Germinal center (tissue), 1 donor: Measurements from ENCODE around the gene RPS27L.

Source experiments
- DNase-seq: peaks from one replicate; pipeline ENCODE4 v3.0.0; 2012; ENCODE audit warnings: mixed read lengths, low spot score

Gene RPS27L

DNA sequence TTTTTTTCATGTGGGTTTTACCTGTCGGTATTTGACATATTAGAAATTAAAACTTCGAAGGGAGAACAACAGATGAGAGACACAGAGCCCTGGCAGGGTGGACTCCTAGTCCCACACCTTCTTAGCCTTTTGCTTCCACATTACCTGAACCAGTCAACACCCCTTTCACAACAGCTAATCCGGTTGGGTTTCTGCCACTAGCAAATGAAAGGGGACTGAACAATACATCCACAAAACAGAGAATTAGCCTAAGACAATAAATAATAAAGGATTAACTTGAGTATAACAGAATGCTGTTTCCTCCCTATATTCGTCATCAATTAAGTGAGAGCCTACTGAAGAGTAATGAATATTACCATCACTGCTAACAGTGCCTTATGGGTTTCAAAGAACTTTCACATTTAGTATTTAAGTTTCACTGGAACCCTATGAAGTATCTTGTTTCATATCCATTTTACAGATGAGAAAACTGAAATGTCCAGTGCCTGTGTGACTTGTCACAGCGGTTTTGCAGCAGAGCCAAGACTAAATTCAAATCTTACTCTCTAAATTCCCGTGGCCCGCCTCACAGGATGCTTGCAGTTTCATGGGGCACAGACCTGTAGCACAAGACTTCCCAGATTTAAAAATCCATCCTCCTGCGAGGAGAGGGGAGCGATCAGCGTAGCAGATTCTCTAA is 31.1 kb upstream of the RPS27L start:
- DNase-seq, result no peak

DNA sequence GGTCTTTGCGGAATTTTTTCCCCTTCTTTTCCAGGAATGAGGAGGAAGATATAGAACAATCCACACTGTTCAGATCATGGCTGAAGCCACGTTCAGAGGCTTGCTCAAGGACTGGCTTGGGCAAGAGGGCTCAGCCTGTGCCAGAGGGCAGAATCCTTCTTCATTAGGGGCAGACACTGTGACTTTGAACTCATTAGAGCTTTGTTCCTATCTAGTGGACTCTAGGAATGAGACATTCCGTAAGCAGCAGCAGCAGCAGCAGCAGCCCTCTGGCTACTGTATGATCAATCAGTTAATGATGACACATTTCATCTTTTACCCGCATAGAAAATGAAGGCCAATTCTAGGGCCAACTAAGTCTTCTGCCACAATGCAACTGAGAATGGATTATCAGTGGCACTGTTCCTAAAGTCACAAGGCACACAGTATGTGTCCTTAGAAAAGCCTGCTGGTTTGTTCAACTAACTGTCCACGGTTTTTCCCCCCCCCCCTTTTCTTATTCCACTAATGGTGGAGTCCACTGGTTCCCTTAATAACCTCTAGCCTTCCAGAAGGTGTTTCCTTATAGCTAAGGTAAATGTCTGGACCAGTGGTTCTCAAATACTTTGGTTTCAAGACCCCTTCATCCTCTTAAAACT is 30.4 kb upstream of the RPS27L start:
- no peak for DNase-seq

DNA sequence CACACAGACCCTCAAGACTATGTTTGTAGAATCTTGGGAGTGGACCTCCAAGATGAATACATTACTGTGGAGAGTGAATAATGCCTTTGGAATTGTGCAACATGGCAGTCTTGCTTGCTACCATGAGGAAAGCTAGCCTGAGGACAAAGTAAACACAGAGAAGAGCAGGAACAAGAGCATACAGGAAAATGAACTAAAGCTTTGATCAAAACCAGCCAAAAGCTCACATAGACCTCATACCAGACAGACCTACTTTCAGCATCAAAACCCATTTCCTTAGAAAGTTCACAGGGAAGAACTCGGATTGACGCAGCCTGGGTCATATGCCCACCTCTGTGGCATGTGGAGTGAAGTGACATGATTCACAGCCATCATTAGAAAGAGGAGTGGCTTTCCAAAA is 28.8 kb upstream of the RPS27L start:
- DNase-seq, result no peak

DNA sequence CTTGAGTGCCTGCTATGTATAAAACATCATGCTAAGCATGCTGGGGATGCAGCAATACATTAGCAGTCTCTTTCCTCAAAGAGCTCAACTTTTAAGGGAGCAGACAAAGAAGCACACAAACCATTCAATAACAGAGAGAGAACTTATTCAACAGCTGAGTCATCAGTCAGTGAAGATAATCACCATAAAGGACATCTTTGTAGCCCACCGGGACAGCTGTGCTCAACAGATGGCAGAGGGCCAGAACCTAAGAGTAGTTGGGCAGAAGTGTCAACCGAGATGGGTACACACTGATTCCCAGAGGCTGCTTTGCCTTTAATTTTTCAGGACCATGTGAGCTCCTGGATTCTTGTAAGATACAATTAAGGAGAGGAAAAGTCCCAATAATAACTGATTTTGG is 27.9 kb upstream of the RPS27L start:
- DNase-seq, result no peak

DNA sequence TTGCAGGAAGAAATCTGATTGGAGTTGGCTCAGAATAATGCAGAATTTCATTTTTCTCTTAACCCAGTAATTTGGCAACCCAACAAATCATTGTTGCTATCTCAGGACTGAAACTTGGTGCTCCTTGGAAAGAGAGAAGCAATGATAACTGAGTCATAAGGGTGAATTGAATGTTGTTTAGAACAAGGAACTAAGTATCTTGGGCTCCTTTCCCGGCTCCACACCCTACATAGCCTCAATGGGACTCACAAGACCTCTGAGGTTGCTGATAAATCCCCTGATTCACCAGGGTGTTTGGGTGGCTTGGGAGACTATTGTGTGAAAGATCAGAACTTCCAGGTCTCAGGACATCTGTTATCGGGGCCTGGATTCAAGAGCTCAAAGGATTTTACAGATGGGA is 24.4 kb upstream of the RPS27L start:
- no peak for DNase-seq

DNA sequence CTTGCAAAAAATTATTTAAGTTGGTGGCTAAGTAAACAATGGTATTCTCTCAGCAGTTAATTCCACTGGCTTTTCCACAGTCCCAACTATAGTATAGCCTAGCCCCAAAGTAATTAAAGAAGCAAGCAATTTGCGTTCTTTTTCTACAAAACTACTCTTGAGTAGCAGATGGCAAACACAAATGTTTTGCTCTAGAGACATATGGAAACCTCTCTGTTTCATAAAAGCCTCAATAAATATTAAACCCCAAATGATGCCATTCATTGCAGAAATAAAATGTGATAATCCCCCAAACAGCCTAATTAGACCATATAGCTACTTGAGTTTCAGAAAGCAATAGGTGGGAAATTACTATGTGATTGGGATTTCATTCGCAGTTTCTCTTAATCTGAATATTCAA is 23.5 kb upstream of the RPS27L start:
- no peak for DNase-seq

DNA sequence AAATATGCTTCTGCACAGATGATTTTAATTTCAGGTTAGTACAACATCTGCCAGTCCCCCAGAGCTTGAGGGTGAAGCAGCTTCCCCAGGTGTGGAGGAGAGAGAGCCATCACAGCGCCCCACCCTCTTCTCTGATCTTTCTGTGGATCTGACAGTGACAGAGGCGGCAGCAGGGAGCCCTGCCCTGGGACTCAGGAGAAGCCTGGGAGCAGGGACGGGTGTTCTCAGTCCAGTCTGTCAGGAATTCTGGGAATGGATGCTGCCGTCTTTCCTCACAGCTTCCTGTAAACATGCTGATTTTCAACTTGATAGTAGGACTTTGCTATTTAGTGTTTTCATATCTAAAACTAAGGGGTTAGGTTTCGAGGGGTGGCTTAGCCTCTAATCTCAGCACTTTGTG is 20.8 kb upstream of the RPS27L start:
- DNase-seq, result no peak

DNA sequence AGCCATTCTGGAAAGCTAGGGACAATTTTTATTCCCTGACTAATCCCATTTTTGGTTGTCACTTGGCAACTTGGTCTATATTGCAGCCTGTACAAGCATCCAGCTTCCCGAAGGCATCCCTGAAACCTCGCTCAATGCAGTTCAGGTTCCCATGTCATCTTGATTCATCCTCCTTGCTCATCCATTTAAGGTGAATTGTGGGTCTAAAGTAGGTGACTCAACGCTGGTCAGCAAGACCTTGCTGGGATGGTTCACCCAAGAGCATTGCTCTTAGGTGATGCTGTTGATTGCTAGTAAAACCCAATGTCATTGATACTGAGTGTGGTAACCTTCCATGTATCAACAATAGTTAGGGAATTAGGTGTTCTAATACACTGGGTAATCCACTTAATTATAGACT is 19.0 kb upstream of the RPS27L start:
- DNase-seq, result no peak

DNA sequence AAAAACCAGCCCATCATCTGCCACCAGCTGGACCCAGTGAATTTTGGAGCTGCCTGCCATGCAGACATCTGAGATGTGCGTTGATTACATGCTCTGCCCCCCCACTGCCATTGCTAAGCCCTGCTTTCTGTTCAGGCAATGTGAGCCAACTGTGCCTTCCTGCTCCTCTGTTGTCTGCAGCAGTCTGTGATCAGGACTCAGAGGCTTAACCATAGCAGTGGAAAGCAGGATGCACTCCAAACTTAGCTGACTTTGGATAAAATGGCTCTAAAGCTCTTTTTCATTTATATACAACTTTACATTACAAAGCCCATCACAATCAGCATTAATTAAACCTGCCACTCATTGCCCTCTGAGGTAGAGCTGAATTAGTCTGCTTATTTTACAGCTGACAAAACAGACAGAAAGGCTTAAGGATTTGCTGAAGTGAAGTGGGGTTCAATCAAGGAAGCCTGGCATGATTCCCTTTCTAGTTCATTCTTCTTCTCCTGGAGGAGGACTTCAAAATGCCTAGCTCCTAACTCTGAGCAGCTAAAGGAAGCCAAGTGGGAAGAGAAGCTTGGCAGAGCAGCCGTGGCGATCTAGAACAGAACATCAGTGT is 15.7 kb upstream of the RPS27L start:
- DNase-seq, result no peak

DNA sequence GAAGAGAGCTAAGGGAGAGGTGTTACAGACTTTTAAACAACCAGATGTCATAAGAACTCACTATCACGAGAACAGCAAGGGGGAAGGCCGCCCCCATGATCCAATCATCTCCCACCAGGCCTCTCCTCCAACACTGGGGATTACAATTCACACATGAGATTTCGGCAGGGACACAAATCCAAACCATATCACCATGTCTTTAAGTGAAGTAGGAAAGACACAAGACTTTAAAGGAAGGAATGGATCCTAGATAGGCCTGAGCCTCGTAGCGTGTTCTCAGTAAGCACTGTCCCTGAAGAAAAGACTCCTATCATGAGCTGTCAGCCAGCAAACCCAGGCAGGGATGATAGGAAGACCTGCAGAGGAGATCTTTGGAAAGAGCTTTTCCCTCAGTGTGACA is 15.1 kb upstream of the RPS27L start:
- DNase-seq, result no peak

DNA sequence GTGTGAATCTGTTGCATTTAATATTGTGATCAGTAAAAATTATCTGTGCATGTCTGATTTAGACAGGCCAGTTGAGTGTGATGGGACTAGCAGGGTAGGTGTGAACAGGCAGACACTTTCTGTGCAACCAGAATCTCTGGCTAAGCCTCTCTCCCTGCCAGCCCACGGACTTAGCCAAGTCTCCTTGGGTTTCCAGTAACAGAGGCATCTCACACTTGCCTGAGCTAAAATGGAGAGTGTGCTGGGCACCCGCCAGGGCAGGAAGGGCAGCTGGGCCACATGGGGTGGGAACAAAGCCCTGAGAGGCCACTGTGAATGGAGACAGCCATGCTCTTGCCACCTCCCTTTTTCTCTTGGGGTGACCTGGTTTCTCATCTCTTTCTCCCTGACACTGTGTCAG is 12.5 kb upstream of the RPS27L start:
- no peak for DNase-seq

DNA sequence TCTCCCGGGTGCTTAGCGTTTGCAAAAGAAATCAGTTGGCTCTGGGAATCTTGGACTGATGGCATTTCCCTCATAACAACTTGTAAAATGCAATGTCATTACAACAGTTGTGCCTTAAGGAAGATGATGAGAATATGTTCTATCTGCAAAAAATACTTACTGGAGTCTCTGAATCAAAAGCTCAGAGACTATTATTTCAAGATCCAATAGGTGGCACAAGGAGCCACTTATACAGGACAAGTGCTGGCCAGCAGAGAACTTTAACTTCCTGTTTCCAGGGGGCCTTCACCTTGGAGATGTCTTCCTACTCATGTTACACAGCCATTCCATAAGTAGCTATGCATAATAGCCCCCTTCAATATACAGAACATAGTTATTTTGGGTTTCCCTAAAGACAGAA is 8.9 kb upstream of the RPS27L start:
- no peak for DNase-seq

DNA sequence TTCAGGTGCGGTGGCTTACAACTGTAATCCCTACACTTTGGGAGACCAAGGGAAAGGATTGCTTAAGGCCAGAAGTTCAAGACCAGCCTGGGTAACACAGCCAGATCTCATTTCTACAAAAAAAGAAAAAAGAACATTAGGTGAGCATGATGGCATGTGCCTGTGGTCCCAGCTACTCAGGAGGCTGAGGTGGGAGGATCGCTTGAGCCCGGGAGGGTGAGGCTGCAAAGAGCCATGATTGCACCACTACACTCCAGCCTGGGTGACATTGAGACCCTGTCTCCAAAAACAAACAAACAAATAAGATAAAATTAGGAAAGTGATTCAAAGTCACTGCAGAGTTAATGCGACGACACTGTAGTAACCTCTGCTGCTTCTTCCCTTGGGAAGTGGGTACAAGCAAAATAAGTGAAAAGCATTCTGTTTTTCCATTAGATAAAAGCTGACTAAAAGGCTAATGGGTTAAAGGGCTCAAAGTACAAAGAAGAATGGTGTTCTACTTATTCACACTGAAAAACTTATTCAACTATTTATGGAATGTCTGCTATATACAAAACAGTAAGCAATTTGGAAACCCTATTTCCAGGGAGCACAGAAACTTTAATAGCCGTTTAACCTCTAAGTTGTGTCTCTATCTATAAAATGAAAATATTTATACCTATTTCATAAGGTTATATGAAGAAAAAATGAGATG is 8.0 kb upstream of the RPS27L start:
- no peak for DNase-seq

DNA sequence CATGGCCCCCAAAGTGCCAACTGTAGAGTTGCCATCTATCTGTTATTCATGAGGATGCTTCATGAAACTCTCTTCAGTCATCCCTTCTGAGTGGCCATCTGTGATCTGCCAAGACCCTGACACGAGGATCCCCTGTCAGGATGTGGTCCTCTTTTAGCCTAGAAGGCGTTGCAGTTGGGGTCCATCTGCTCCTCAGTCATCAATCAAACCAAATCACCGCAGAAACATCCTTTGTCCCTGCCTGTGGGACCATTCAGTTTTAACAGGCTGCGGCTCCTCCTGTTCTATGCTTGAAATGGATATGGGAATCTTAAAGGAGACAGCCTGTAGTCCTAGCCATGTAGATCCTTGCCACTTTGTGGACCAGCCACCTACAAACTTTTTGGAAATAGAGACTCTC is 5.9 kb upstream of the RPS27L start:
- DNase-seq, result no peak

DNA sequence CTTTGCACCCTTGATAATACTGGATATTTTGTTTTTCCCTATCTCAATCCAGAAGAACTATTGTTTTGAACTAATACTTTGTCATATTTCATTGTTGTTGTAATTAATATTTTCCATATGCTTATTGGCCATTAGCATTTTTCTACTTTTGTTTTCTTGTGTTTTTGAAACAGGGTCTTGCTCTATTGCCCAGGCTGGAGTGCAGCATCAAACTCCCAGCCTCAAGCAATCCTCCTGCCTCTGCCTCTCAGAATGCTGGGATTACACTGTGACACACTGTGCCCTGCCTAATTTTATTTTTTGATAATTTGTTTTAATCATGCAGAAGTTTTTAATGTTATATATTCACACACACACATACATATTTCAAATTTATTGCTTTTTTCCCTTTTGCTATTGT is 3.4 kb upstream of the RPS27L start:
- no peak for DNase-seq

DNA sequence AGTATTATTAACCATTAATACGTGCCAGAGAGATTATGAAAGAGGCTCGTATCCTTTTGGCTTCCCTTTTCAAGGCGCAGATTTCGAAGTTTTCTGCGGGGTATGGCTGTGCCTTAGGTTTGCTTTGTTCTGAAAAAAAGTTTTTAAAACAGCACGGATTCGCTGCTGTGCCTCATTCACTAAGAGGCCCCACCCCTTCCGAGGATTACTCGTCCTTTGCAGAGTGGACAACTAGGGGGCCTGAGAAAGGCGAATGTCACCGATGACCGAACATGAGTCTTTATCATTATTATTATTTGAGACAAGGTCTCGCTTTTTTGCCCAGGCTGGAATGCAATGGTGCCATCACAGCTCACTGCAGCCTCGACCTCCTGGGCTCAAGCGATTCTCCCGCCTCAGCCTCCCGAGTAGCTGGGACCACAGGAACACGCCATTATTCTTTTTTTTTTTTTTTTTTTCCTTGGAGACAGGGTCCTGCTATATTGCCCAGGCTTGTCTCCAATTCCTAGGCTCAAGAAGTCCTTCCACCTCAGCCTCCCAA is 684 bp upstream of the RPS27L start:
- peak; percentile 35 for DNase-seq

DNA sequence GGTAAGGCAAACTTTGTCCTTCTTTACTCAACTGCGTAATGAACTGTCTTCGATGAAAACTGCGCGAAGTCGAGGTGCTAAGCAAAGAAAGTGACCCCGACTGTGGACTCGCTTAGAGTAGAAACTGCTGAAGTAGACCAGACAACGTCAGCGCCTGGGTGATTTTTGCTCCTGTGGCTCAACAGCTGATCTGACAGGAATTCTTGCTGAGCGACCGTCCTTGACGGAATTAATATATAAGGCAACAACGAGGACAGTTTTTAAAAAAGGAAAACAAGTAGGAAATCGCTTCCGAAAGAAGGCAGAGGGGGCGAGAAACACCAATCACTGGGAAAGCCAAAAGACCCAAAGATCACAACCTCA is 541 bp downstream of the RPS27L start:
- DNase-seq, result peak; percentile 17

DNA sequence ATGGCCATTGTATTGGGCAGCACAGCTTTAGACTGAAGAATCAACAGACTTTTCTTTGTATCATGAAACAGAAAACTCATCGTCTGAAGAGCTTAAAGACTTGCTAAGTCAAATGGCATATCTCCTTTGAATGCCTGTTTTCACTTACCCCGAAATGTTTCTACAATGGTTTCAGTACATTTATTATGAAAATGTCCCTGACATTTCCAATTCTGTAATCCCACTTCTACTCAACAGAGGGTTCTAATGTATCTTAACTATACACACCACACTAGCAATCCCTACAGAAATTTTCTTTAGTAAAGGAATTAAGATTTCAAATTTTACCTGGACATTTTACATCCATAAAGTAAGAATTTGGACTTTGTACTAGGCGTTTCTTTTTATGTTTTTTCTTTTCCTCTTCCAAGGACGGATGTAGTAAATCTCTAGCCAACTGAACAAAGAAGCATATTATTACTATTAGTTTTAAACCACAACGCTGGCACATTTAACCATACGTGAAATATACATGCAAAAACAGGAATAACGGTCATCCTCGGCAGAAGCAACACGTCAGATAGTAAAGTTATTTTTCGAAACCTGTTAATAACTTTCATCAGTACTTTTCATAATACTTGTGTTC is 1.1 kb downstream of the RPS27L start:
- DNase-seq, result no peak

DNA sequence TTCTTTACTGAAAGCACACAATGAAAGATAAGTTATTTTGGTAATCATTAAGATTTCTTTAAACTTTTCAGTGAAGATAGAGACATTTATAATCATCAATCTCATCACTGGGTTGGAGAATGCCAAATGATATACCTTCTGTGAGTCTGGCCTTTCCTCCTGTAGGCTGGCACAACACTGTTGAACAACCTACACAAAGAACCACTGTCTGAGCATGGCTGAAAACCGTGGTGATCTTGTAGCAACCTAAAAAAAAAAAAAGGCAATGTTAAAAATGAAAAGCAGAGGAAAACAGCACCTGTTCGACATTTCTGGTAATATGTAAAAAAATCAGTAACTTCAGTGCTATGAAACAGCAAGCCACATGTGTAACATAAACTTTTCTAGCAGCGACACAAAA is 1.8 kb downstream of the RPS27L start:
- no peak for DNase-seq

DNA sequence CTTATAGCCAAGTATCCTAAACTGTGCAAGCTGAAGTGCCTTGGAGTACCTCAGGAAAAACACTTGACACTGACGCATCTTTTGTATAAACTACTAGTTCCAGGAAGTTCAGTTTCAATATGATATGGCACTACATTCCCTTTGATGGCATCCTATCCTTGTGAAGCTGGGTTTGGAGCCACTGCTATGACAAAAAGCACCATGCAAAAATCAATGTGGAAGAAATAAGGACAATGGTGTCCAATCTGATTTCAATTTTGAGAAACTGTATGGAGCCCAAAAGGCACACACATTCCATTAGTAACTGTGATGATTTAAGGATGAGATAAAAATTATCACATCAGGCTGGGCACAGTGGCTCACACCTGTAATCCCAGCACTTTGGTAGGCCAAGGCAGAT is 5.6 kb downstream of the RPS27L start:
- no peak for DNase-seq

DNA sequence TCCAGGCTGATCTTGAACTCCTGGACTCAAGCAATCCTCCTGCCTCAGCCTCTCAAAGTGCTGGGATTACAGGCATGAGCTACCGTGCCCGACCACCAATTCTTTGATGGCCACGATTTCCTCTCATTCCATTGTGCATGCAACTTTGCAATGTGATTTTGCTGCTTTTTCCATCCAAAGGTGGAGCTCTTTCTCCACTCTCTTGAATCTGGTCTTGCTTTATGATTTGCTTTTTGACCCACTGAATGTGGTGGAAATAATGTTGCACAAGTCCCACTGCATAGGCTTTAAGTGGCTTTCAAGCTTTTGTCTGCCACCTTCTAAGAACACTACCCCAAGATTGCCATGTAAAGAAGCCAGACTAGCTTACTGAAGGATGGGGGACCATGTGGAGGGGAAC is 10.6 kb downstream of the RPS27L start:
- DNase-seq, result no peak

DNA sequence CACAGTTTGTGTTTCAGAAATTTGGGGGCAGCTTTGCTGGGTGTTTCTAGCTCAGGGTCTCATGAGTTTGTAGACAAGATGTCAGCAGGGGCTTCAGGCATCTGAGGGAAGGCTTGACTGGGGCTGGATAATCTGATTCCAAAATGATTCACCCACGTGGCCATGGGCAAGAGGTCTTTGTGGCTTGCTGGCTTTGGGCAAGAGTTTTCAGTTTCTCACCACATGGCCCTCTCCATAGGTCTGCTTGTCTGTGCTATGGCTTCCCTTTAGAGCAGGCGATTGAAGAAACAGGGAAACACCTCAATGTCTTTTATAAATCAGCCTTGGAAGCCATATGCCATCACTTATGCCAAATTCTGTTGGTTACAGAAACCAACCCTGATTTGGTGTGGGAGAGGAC is 11.9 kb downstream of the RPS27L start:
- DNase-seq, result no peak

DNA sequence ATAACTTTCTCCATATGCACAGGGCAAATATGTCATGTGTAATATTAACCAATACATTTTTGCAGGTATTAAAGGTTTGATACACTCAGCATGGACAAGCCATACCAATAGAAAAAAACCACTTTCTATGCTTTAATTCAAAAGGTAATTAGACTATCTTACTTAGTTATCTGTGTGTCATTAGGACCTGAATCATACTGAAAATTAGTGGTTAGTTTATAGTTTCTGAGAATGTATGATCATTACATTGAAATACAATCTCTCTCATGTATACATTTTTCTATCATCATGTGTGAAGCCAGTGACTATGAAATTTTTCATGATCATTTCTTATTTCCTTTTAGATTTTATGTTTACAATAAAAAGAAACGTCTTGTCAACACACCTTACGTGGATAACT is 16.3 kb downstream of the RPS27L start:
- no peak for DNase-seq
